SU-DHL-6 (cell line): ENCODE measurements around the gene VCX3A.

Experiments
- CTCF ChIP-seq: fragments of 200-600 bp; sonication (generic); IDR thresholded peaks from one replicate; pipeline ENCODE4 v1.5.1; 2017; ENCODE audit warnings: antibody characterized with exemption, mild to moderate bottlenecking, low read length, moderate library complexity; ENCODE audit not compliant: insufficient read depth, poor library complexity, severe bottlenecking
- EZH2phosphoT487 ChIP-seq: fragments of 200-600 bp; sonication (generic), shearing (Covaris generic); conservative IDR thresholded peaks from 2 replicates; pipeline ENCODE4 v1.6.1; 2018; ENCODE audit warnings: mild to moderate bottlenecking, antibody characterized with exemption, low read length, moderate library complexity, mixed read lengths

GRCh38 chrX:6498324-6498723 lies 36.6 kb downstream of the VCX3A start:
- TF ChIP-seq CTCF (no peak), EZH2phosphoT487 (no peak)
